ENCODE measurements around the gene KCNJ5. TPM values are rescaled to one million over a fixed set of nuclear protein-coding genes. Genes with fewer than 3 reads are reported as not detected.
A peak's percentile ranks its signal among the peaks of the same experiment; 100 is the strongest.

KCNJ5 gene
- total RNA-seq, 5 donors from 2014 or later (not counting 1 experiment from before 2014, with no cell fraction given), result 0.07 to 0.13 (median 0.12) TPM; not detected in 2

DNA sequence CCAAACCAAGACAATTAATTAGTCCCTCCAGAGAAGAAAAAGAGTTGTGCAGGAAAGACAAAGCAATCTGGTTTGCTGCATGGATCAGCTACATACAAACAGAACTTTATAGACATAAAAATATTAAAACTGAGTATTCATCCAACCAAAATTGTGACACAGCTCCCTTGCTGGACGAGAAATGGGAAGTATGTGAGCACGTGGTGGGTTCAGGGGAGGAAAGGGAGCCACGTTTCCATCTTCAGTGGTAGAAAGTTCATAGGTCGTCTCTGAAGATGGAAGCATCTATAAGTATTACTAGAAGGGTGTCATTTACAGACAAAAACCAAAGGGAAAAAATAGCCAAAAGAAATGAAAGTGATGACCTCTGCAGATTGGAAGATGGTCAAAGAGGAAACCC, 7.1 kb upstream of the KCNJ5 start:
- ATAC-seq (replicated peaks in 1 of 4) (no peak), DNase-seq (no peak)
- Mint-ChIP-seq H3K4me1 (peaks cover 0 to 8% (median 0%) of the 10 kb centered on the region in 3 donors), H3K27me3 (peaks cover 54 to 72% of the 10 kb centered on the region in 2 donors), H3K27ac (no peak overlapping the region), H3K36me3 (no peaks in the 10 kb centered on the region), H3K4me3 (no peak overlapping the region), H3K9me3 (no peaks in the 10 kb centered on the region)
- ChIA-PET POLR2A (no interaction called here), CTCF (interaction anchor here (0.6 to 4.5 kb wide), 8 partner anchors 10 to 714 kb away, joined by 3 to 41 read pairs (median 6); no protein-coding TSS in a partner anchor)
- Histone ChIP-seq H3K27ac (ENCODE audit: low read length) (no peak overlapping the region), H3K27me3 (replicated peaks in 1 of 2; ENCODE audit: control insufficient read depth in 2 of 2, extremely low read depth in 1 of 2, insufficient read depth in 2 of 2, low read length in 1 of 2) (peaks cover 8 to 60% of the 10 kb centered on the region in 2 experiments), H3K9me3 (no peaks in the 10 kb centered on the region), H3K4me1 (ENCODE audit: control insufficient read depth in 1 of 2, extremely low read depth in 1 of 2, insufficient read depth in 2 of 2, low read length in 2 of 2) (peaks cover 0 to 5% of the 10 kb centered on the region in 2 experiments), H3K4me3 (ENCODE audit: control insufficient read depth in 1 of 2, extremely low read depth in 1 of 2, low read length in 1 of 2) (no peak overlapping the region), H3K36me3 (ENCODE audit: control insufficient read depth in 2 of 2, extremely low read depth in 1 of 2, insufficient read depth in 1 of 2, low read length in 1 of 2) (no peaks in the 10 kb centered on the region)
- WGBS (ENCODE audit: insufficient coverage), result no CpG with 5 or more reads among the region's 4 CpGs

DNA sequence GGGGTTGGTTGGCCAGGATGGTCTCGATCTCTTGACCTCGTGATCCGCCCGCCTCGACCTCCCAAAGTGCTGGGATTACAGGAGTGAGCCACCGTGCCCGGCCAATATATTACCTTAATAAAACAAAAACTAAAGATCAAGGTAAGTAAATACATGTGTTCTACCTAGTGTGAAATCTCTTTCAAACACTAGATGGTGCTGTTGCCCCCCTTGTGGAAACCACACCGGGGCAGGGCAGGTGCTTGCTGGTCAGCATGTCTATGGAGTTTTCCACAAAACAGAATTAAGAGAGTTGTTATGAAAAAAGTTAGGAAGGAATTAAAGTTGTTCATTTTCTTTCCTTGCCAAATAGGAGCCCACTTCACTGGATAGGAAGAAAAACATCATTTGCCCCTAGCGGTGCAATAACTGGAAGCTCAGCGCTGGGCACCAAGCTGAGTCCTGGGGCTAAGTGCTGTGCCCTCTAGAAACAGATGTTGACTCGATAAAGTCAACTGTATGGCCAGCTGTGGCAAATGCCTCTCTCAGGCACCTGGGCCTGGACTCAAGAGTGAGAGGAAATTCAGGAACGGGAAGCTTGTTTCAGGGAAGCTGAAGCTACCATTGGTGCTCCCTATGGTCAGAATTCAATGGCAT, 6.3 kb upstream of the KCNJ5 start:
- DNase-seq, result peak in 26 of 35 experiments; percentile 22 to 82 (median 40)
- POLR2A ChIA-PET, result no interaction called here
- WGBS (ENCODE audit: insufficient coverage), result 91% methylated on average over 4 of the region's 12 CpGs
- Histone ChIP-seq H3K9me3 (no peaks in the 10 kb centered on the region), H3K4me3 (ENCODE audit: control insufficient read depth in 1 of 2, extremely low read depth in 1 of 2, low read length in 1 of 2) (no peak overlapping the region), H3K4me1 (ENCODE audit: control insufficient read depth in 1 of 2, extremely low read depth in 1 of 2, insufficient read depth in 2 of 2, low read length in 2 of 2) (peaks cover 0 to 6% of the 10 kb centered on the region in 2 experiments), H3K27ac (ENCODE audit: low read length) (no peak overlapping the region), H3K36me3 (ENCODE audit: control insufficient read depth in 2 of 2, extremely low read depth in 1 of 2, insufficient read depth in 1 of 2, low read length in 1 of 2) (no peaks in the 10 kb centered on the region), H3K27me3 (replicated peaks in 1 of 2; ENCODE audit: control insufficient read depth in 2 of 2, extremely low read depth in 1 of 2, insufficient read depth in 2 of 2, low read length in 1 of 2) (peaks cover 11 to 56% of the 10 kb centered on the region in 2 experiments)
- H3K4me3 Mint-ChIP-seq, result no peak overlapping the region
- CTCF ChIA-PET, result interaction anchor here (0.5 to 4.5 kb wide), 15 partner anchors 11 to 864 kb away, joined by 3 to 41 read pairs (median 4); no protein-coding TSS in a partner anchor
- peaks cover 61 to 80% of the 10 kb centered on the region in 2 donors for H3K27me3 Mint-ChIP-seq
- ATAC-seq (replicated peaks in 1 of 4), result peak; percentile 70 to 81 (median 76)
- peak overlapping the region in 1 of 2 donors; percentile 43 for H3K27ac Mint-ChIP-seq
- H3K4me1 Mint-ChIP-seq, result peaks cover 0 to 8% (median 0%) of the 10 kb centered on the region in 3 donors
- no peaks in the 10 kb centered on the region for H3K9me3 Mint-ChIP-seq
- no peaks in the 10 kb centered on the region for H3K36me3 Mint-ChIP-seq

DNA sequence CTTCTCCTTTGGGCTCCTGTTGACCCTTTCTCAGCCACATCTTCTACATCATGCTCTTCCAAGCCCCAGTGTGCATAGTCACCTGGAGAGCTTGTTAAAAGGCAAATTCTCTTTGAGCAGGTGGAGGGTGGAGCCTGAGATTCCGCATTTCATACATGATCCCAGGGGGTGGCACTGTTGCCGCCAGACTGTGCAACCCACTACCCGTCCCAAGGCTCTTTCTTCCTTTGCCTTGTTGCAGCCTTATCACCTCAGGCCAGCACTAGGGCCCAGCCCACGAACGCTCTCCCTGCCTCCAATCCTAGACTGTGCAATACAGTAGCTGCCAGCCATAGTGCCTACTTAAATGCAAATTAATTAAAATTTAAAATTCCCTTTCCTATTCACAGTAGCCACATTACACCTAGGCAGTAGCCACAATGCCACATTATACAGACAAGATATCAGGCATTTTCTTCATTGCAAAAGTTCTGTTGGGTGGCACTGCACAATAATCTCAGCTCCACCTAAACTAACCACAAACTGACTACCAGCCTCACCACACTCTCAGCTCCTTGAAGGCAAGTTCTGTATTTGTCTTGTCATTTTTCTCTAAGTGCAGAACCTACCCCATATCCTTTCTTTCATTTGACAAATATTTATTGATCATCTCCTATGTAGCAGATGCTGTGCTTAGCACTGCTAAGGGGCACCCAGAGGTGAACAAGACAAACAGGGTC, 4.6 kb upstream of the KCNJ5 start:
- H3K27me3 Mint-ChIP-seq, result peaks cover 64 to 79% of the 10 kb centered on the region in 2 donors
- H3K27ac Mint-ChIP-seq, result no peak overlapping the region
- Histone ChIP-seq H3K4me1 (ENCODE audit: control insufficient read depth in 1 of 2, extremely low read depth in 1 of 2, insufficient read depth in 2 of 2, low read length in 2 of 2) (peaks cover 0 to 21% of the 10 kb centered on the region in 2 experiments), H3K9me3 (no peaks in the 10 kb centered on the region), H3K27me3 (replicated peaks in 1 of 2; ENCODE audit: control insufficient read depth in 2 of 2, extremely low read depth in 1 of 2, insufficient read depth in 2 of 2, low read length in 1 of 2) (peaks cover 16 to 61% of the 10 kb centered on the region in 2 experiments), H3K36me3 (ENCODE audit: control insufficient read depth in 2 of 2, extremely low read depth in 1 of 2, insufficient read depth in 1 of 2, low read length in 1 of 2) (no peaks in the 10 kb centered on the region), H3K4me3 (ENCODE audit: control insufficient read depth in 1 of 2, extremely low read depth in 1 of 2, low read length in 1 of 2) (no peak overlapping the region), H3K27ac (ENCODE audit: low read length) (no peak overlapping the region)
- peaks cover 4 to 13% (median 11%) of the 10 kb centered on the region in 3 donors for H3K4me1 Mint-ChIP-seq
- no peak overlapping the region for H3K4me3 Mint-ChIP-seq
- DNase-seq (peak in 1 of 35 experiments; percentile 17), ATAC-seq (replicated peaks in 1 of 4) (peak in 1 of 4 experiments; percentile 20)
- 10% methylated on average over 4 of the region's 5 CpGs for WGBS (ENCODE audit: insufficient coverage)
- CTCF ChIA-PET, result interaction anchor here (0.8 to 4.5 kb wide), 4 partner anchors 20 to 71 kb away, joined by 3 to 41 read pairs (median 11); no protein-coding TSS in a partner anchor
- POLR2A ChIA-PET, result no interaction called here
- H3K9me3 Mint-ChIP-seq, result no peaks in the 10 kb centered on the region
- no peaks in the 10 kb centered on the region for H3K36me3 Mint-ChIP-seq

DNA sequence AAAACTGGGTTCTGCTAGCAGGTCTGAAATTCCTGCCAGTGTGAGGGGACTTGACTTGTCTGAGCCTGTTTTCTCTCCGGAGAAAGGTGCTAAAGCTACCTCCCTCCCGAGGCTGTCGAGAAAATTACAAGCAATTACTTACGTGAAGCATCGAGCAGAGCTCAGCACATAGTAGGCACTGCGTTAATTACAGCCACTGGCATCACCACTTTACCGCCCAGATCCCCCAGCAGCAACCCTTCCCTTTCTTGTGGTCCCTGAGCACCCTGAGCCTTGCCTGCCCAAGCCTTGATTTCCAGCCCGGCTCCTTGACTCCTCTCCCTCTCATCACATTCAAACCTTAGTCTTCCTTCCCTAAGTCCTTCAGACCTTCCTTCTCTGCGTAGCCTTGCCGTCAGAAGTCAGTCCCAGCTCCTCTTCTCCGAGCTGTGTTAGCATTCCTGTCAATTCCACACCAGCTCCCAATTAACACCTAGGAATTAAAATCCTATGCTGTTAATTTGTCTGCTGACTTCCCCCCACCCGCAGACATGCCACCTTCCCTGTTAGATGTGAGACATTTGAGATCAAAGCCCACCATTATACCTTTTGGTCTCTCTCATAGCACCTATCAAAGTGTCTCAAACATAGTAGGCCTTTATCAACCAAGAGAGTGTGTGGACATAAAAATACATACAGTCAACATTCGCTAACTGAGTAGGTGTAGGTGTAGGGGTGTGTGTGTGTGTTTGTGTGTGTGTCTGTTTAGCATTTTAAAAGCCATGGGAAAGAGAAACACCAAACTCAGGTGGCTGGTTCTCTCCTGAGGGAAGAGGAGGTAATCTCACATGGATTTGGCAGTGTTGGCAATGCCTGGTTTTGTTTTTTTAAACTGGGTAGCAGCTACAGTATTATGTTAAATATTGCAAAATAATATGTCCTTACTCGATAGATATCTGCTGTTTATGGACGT, 2.8 kb upstream of the KCNJ5 start:
- H3K36me3 Mint-ChIP-seq, result no peaks in the 10 kb centered on the region
- no peak overlapping the region for H3K27ac Mint-ChIP-seq
- peaks cover 0 to 22% of the 10 kb centered on the region in 2 experiments for H3K4me1 ChIP-seq (ENCODE audit: control insufficient read depth in 1 of 2, extremely low read depth in 1 of 2, insufficient read depth in 2 of 2, low read length in 2 of 2)
- no peaks in the 10 kb centered on the region for H3K9me3 ChIP-seq
- H3K4me1 Mint-ChIP-seq, result peaks cover 6 to 15% (median 13%) of the 10 kb centered on the region in 3 donors
- WGBS (ENCODE audit: insufficient coverage), result 84% methylated on average over 6 of the region's 15 CpGs
- H3K4me3 Mint-ChIP-seq, result no peak overlapping the region
- H3K36me3 ChIP-seq (ENCODE audit: control insufficient read depth in 2 of 2, extremely low read depth in 1 of 2, insufficient read depth in 1 of 2, low read length in 1 of 2), result no peaks in the 10 kb centered on the region
- H3K9me3 Mint-ChIP-seq, result no peaks in the 10 kb centered on the region
- peaks cover 54 to 73% of the 10 kb centered on the region in 2 donors for H3K27me3 Mint-ChIP-seq
- ATAC-seq (replicated peaks in 1 of 4) (no peak), DNase-seq (no peak)
- H3K27ac ChIP-seq (ENCODE audit: low read length), result no peak overlapping the region
- POLR2A ChIA-PET, result interaction anchor here in 1 of 2 donors (0.7 kb wide), 1 partner anchor 43 kb away, joined by 3 read pairs; no protein-coding TSS in a partner anchor
- CTCF ChIA-PET, result interaction anchor here (0.5 to 0.8 kb wide), 4 partner anchors 18 to 838 kb away, joined by 3 to 4 read pairs (median 3); no protein-coding TSS in a partner anchor
- H3K27me3 ChIP-seq (replicated peaks in 1 of 2; ENCODE audit: control insufficient read depth in 2 of 2, extremely low read depth in 1 of 2, insufficient read depth in 2 of 2, low read length in 1 of 2), result peaks cover 16 to 67% of the 10 kb centered on the region in 2 experiments
- H3K4me3 ChIP-seq (ENCODE audit: control insufficient read depth in 1 of 2, extremely low read depth in 1 of 2, low read length in 1 of 2), result no peak overlapping the region

DNA sequence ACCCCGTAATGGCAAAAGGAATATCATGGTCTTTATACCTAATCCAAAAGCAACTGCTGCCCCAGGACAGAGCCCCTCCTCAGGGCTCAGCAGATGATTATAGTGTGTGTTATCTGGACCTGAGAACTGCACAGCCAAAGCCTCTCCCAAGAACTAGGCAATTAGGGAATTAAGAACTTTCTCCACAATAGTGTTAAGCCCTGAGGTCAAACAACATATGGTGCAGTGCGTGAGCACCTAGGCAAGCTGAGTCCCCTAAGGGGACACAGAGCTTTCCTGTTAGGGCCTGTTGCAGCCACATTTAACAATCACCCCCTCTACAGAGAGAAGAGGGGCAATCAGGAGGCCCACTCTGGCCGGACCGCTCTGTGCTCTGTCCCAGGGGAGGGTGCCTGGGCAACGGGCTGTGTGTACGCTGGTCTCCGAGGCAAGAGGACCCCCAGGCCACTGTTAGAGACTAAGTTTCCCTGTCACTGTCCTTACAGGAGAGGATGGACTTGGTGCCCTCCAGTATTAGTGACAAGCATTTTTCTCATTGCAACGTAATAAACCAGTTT, 1.4 kb upstream of the KCNJ5 start:
- Histone ChIP-seq H3K27me3 (replicated peaks in 1 of 2; ENCODE audit: control insufficient read depth in 2 of 2, extremely low read depth in 1 of 2, insufficient read depth in 2 of 2, low read length in 1 of 2) (peaks cover 16 to 66% of the 10 kb centered on the region in 2 experiments), H3K9me3 (no peaks in the 10 kb centered on the region), H3K4me1 (ENCODE audit: control insufficient read depth in 1 of 2, extremely low read depth in 1 of 2, insufficient read depth in 2 of 2, low read length in 2 of 2) (peaks cover 0 to 22% of the 10 kb centered on the region in 2 experiments), H3K27ac (ENCODE audit: low read length) (no peak overlapping the region), H3K4me3 (ENCODE audit: control insufficient read depth in 1 of 2, extremely low read depth in 1 of 2, low read length in 1 of 2) (no peak overlapping the region), H3K36me3 (ENCODE audit: control insufficient read depth in 2 of 2, extremely low read depth in 1 of 2, insufficient read depth in 1 of 2, low read length in 1 of 2) (no peaks in the 10 kb centered on the region)
- peaks cover 6 to 16% (median 13%) of the 10 kb centered on the region in 3 donors for H3K4me1 Mint-ChIP-seq
- ChIA-PET POLR2A (no interaction called here), CTCF (interaction anchor here in 1 of 2 donors (1.2 kb wide), 1 partner anchor 732 kb away, joined by 4 read pairs; no protein-coding TSS in a partner anchor)
- no peak for ATAC-seq (replicated peaks in 1 of 4)
- H3K27me3 Mint-ChIP-seq, result peaks cover 51 to 68% of the 10 kb centered on the region in 2 donors
- no peak overlapping the region for H3K27ac Mint-ChIP-seq
- peak overlapping the region in 1 of 3 donors; percentile 78 for H3K4me3 Mint-ChIP-seq
- H3K36me3 Mint-ChIP-seq, result peaks cover 3% of the 10 kb centered on the region
- no peak for DNase-seq
- no peaks in the 10 kb centered on the region for H3K9me3 Mint-ChIP-seq
- 92% methylated on average over 5 of the region's 8 CpGs for WGBS (ENCODE audit: insufficient coverage)
